K562 (cell line): ENCODE data around the gene CCL16.

Experiments
- ATF3 ChIP-seq, 2 experiments: fragments of 450-650 bp in 1 of 2; sonication (generic) in 1 of 2; formaldehyde crosslinking in 1 of 2; IDR thresholded peaks in 1 of 2; conservative IDR thresholded peaks in 1 of 2; 2 replicates each; pipeline versions ENCODE4 v1.6.1 to v1.8.1; 2016 to 2023; ENCODE audit warnings: mild to moderate bottlenecking in 2 of 2, moderate library complexity in 2 of 2, inconsistent platforms in 1 of 2, missing genetic modification reagents in 1 of 2
- BACH1 ChIP-seq: fragments of 200-800 bp; sonication (Bioruptor generic); IDR thresholded peaks from 2 replicates; pipeline ENCODE4 v1.6.1; 2016; ENCODE audit warnings: missing genetic modification characterization, missing compliant biosample characterization
- CCNT2 ChIP-seq: IDR thresholded peaks from 2 replicates; pipeline ENCODE4 v1.6.1; 2011; ENCODE audit warnings: borderline replicate concordance, low read depth, mild to moderate bottlenecking, moderate library complexity, mixed read lengths, low read length; ENCODE audit not compliant: insufficient read length; ENCODE audit errors: extremely low read depth
- ELK1 ChIP-seq: sonication (generic); formaldehyde crosslinking; IDR thresholded peaks from 2 replicates; pipeline ENCODE4 v1.8.1; 2022; ENCODE audit warnings: missing genetic modification reagents
- IRF2 ChIP-seq: sonication (generic); formaldehyde crosslinking; IDR thresholded peaks from 2 replicates; pipeline ENCODE4 v1.8.1; 2022; ENCODE audit warnings: mild to moderate bottlenecking, missing genetic modification reagents
- KLF1 ChIP-seq: fragments of 450-650 bp; IDR thresholded peaks from 2 replicates; pipeline ENCODE4 v1.6.1; 2016; ENCODE audit warnings: missing genetic modification characterization, missing compliant biosample characterization
- STAT6 ChIP-seq: sonication (generic); formaldehyde crosslinking; IDR thresholded peaks from 2 replicates; pipeline ENCODE4 v1.8.1; 2023; ENCODE audit warnings: mild to moderate bottlenecking, missing genetic modification reagents
- TOE1 ChIP-seq, 2 experiments: fragments of 450-650 bp in 1 of 2; sonication (generic) in 1 of 2; formaldehyde crosslinking in 1 of 2; IDR thresholded peaks; 2 replicates each; pipeline versions ENCODE4 v1.7.1 to v1.8.0; 2016 to 2022; ENCODE audit warnings: borderline replicate concordance in 2 of 2, mild to moderate bottlenecking in 2 of 2, antibody characterized with exemption in 1 of 2, inconsistent platforms in 1 of 2, low read depth in 1 of 2, missing genetic modification reagents in 1 of 2, moderate library complexity in 1 of 2
- ZNF24 ChIP-seq: fragments of 450-650 bp; IDR thresholded peaks from 2 replicates; pipeline ENCODE4 v1.6.1; 2016
- ZNF324 ChIP-seq: fragments of 250-450 bp; sonication (Bioruptor Pico); IDR thresholded peaks from 2 replicates; pipeline ENCODE4 v1.4.0; 2020; ENCODE audit warnings: mild to moderate bottlenecking
- ZNF589 ChIP-seq: fragments of 200-800 bp; sonication (Bioruptor generic); IDR thresholded peaks from 2 replicates; pipeline ENCODE4 v1.6.1; 2016; ENCODE audit warnings: low read depth, missing genetic modification characterization, missing compliant biosample characterization

GRCh38 chr17:36002631-36003030 lies 21.3 kb upstream of the CCL16 start:
- TF ChIP-seq CCNT2 (no peak), BACH1 (tag) (no peak), ATF3 (IDR thresholded peaks at IDR 0.05) (no peak), ATF3 (CRISPR knock-in tag; conservative IDR thresholded peaks at IDR 0.05) (no peak), ZNF24 (no peak), KLF1 (no peak), ZNF589 (no peak), STAT6 (CRISPR knock-in tag) (no peak), ZNF324 (CRISPR knock-in tag) (no peak), ELK1 (CRISPR knock-in tag) (no peak), TOE1 (IDR thresholded peaks at IDR 0.05; ENCODE audit: borderline replicate concordance) (no peak), TOE1 (CRISPR knock-in tag; IDR thresholded peaks at IDR 0.05; ENCODE audit: borderline replicate concordance, low read depth) (no peak), IRF2 (CRISPR knock-in tag) (no peak)
